ENCODE measurements around the gene BRPF3. TPM values are rescaled to one million over a fixed set of nuclear protein-coding genes. Genes with fewer than 3 reads are reported as not detected.

BRPF3 gene
- total and polyA plus RNA-seq, 10 of the 15 experiments (the other 5 are each of a cell fraction or from before 2014, with no cell fraction given), result 2.3 to 16.1 (median 6.7) TPM

GRCh38 chr6:36210886-36211595, 14.5 kb downstream of the BRPF3 start:
- H3K79me2 ChIP-seq (ENCODE audit: control insufficient read depth, insufficient read depth, low read length), result no peaks in the 10 kb centered on the region
- ChIA-PET CTCF (interaction anchor here (1.2 kb wide), 1 partner anchor 114 kb away, joined by 3 read pairs; no protein-coding TSS in a partner anchor), SMC1A (ENCODE audit: uncharacterized antibody, unreplicated experiment) (interaction anchor here (0.9 kb wide), 1 partner anchor 17 kb away, joined by 3 read pairs; no protein-coding TSS in a partner anchor), RAD21 (ENCODE audit: unreplicated experiment) (no interaction called here), POLR2A (no interaction called here)
- no peak overlapping the region for H3K27ac ChIP-seq (ENCODE audit: control insufficient read depth, insufficient read depth)
- DNase-seq (ENCODE audit: low read depth, low spot score), result no peak
- H4K20me1 ChIP-seq (ENCODE audit: control insufficient read depth, insufficient read depth), result no peaks in the 10 kb centered on the region
- H3K9ac ChIP-seq (ENCODE audit: control insufficient read depth, insufficient read depth, low read length), result no peak overlapping the region
- WGBS (ENCODE audit: insufficient coverage, insufficient replicate concordance, low lambda C conversion rate, missing lambda C conversion rate), result 87% methylated on average over 18 of the region's 18 CpGs
- intact Hi-C loops (cut with micrococcal nuclease; ENCODE audit: unreplicated experiment) (no loop called here), in situ Hi-C loops (cut with MboI) (no loop called here)
- H2AFZ ChIP-seq (ENCODE audit: control insufficient read depth, low read depth, low read length), result no peak overlapping the region
- no peaks in the 10 kb centered on the region for H3K27me3 ChIP-seq (replicated peaks in 1 of 2; ENCODE audit: control insufficient read depth in 2 of 2, insufficient read depth in 2 of 2, low read length in 1 of 2)
- no peaks in the 10 kb centered on the region for H3K9me3 ChIP-seq (replicated peaks; ENCODE audit: control insufficient read depth, insufficient read depth, low read length)
- no peaks in the 10 kb centered on the region for H3K4me1 ChIP-seq (ENCODE audit: control insufficient read depth, insufficient read depth, low read length)
- peaks cover 18 to 31% of the 10 kb centered on the region in 2 experiments for H3K36me3 ChIP-seq (ENCODE audit: control insufficient read depth in 2 of 2, insufficient read depth in 2 of 2, low read length in 1 of 2)
- no peak overlapping the region for H3K4me3 ChIP-seq
- ATAC-seq, result no peak
- no peak overlapping the region for H3K4me2 ChIP-seq (ENCODE audit: control insufficient read depth, insufficient read depth)
- TF ChIP-seq TBL1XR1 (IDR thresholded peaks at IDR 0.05; ENCODE audit: low read depth, low read length), result no peak
- TF ChIP-seq CBX3 (IDR thresholded peaks at IDR 0.05; ENCODE audit: borderline replicate concordance, low read depth), result no peak
- no peak for TF ChIP-seq REST (IDR thresholded peaks at IDR 0.05; ENCODE audit: low read depth, low read length)
- TF ChIP-seq EED (IDR thresholded peaks at IDR 0.05; ENCODE audit: low read depth), result no peak
- no peak for TF ChIP-seq BMI1 (IDR thresholded peaks at IDR 0.05; ENCODE audit: borderline replicate concordance)
- no peak for TF ChIP-seq NR2C2 (IDR thresholded peaks at IDR 0.05; ENCODE audit: borderline replicate concordance, control insufficient read depth, insufficient read length, low read depth)
- TF ChIP-seq NFYB (IDR thresholded peaks at IDR 0.05; ENCODE audit: insufficient read depth, low read depth, low read length), result no peak
- TF ChIP-seq, protein P1, sequence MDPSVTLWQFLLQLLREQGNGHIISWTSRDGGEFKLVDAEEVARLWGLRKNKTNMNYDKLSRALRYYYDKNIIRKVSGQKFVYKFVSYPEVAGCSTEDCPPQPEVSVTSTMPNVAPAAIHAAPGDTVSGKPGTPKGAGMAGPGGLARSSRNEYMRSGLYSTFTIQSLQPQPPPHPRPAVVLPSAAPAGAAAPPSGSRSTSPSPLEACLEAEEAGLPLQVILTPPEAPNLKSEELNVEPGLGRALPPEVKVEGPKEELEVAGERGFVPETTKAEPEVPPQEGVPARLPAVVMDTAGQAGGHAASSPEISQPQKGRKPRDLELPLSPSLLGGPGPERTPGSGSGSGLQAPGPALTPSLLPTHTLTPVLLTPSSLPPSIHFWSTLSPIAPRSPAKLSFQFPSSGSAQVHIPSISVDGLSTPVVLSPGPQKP (IDR thresholded peaks at IDR 0.05; ENCODE audit: low read depth, low read length), result no peak
- no TSS peak for BruUV-seq (replicated peaks)
- FAIRE-seq, result no peak

Data from GM12878 (cell line).